HG03097 (cell line): ENCODE results near the gene SETBP1.

ENCODE experiments used
- ATAC-seq: cut with Tn5 transposase; IDR thresholded peaks from one replicate; pipeline ENCODE4 v1.9.1; 2021; ENCODE audit not compliant: unreplicated experiment, low FRiP score

SETBP1 gene

GRCh38 chr18:44954257-44954656, 273.6 kb downstream of the SETBP1 start:
- no peak for ATAC-seq

- ATAC-seq: no peak
Observed at GRCh38 chr18:44955825-44956224, 275.1 kb downstream of the SETBP1 start.

- no peak for ATAC-seq
Observed at GRCh38 chr18:44957025-44957424, 276.3 kb downstream of the SETBP1 start.

GRCh38 chr18:44957461-44957860, 276.8 kb downstream of the SETBP1 start:
- no peak for ATAC-seq

GRCh38 chr18:44958040-44958439, 277.4 kb downstream of the SETBP1 start:
- ATAC-seq: no peak

GRCh38 chr18:44958455-44958854, 277.8 kb downstream of the SETBP1 start:
- no peak for ATAC-seq

- no peak for ATAC-seq
Observed at GRCh38 chr18:44959013-44959412, 278.3 kb downstream of the SETBP1 start.

GRCh38 chr18:44960580-44960979, 279.9 kb downstream of the SETBP1 start:
- no peak for ATAC-seq

- no peak for ATAC-seq
Observed at GRCh38 chr18:44961288-44961995, 280.8 kb downstream of the SETBP1 start.

- ATAC-seq: no peak
Observed at GRCh38 chr18:44967599-44967998, 286.9 kb downstream of the SETBP1 start.

- no peak for ATAC-seq
Observed at GRCh38 chr18:44968336-44968735, 287.6 kb downstream of the SETBP1 start.

- no peak for ATAC-seq
Observed at GRCh38 chr18:44969214-44969795, 288.6 kb downstream of the SETBP1 start.

GRCh38 chr18:44973282-44973681, 292.6 kb downstream of the SETBP1 start:
- no peak for ATAC-seq

- no peak for ATAC-seq
Observed at GRCh38 chr18:44974174-44974573, 293.5 kb downstream of the SETBP1 start.

- ATAC-seq: no peak
Observed at GRCh38 chr18:44977856-44978255, 297.2 kb downstream of the SETBP1 start.

GRCh38 chr18:44979748-44980147, 299.1 kb downstream of the SETBP1 start:
- ATAC-seq: no peak

GRCh38 chr18:44981121-44981520, 300.4 kb downstream of the SETBP1 start:
- ATAC-seq: no peak

GRCh38 chr18:44986933-44987332, 306.2 kb downstream of the SETBP1 start:
- ATAC-seq: no peak

- no peak for ATAC-seq
Observed at GRCh38 chr18:44987371-44987770, 306.7 kb downstream of the SETBP1 start.

- no peak for ATAC-seq
Observed at GRCh38 chr18:44988821-44989587, 308.3 kb downstream of the SETBP1 start.

- ATAC-seq: no peak
Observed at GRCh38 chr18:44996261-44996660, 315.6 kb downstream of the SETBP1 start.

GRCh38 chr18:44997174-44997573, 316.5 kb downstream of the SETBP1 start:
- no peak for ATAC-seq
